T-cell (primary cell): ENCODE data around the gene LDLRAD4. TPM values are rescaled to one million over a fixed set of nuclear protein-coding genes. Genes with fewer than 3 reads are reported as not detected.

ENCODE experiments used
- ATAC-seq, 4 experiments: fragments of 200-7000 bp in 3 of 4; fragments of 150-1000 bp in 1 of 4; cut with Tn5 transposase; replicated peaks in 1 of 4; 1 replicate in 3 of 4; 2 replicates in 1 of 4; pipeline ENCODE4 v1.10.0; 2021; ENCODE audit warnings: moderate library complexity in 3 of 4, mild to moderate bottlenecking in 2 of 4, moderate number of reproducible peaks in 1 of 4
- CTCF ChIA-PET, 2 donors: fragments of 300-600 bp; sonication (Branson Sonifier 250); formaldehyde crosslinking; loops; one replicate each; lab custom pipeline; 2022; ENCODE audit warnings: antibody characterized with exemption in 2 of 2; lab: Charles Lee
- POLR2A ChIA-PET, 2 donors: fragments of 300-600 bp; sonication (Branson Sonifier 250); formaldehyde crosslinking; loops; one replicate each; lab custom pipeline; 2022; ENCODE audit warnings: antibody characterized with exemption in 2 of 2; lab: Charles Lee
- DNase-seq, 35 experiments: peaks; one replicate each; pipeline versions ENCODE4 v3.0.0 to v3.0.0-alpha.2; 2013 to 2023
- H3K27ac ChIP-seq: one replicate; pipeline ENCODE4 v1.5.1; 2013; ENCODE audit warnings: low read length
- H3K27me3 ChIP-seq, 2 experiments: replicated peaks in 1 of 2; 1 replicate in 1 of 2; 2 replicates in 1 of 2; pipeline versions ENCODE4 v1.6.1 to v1.7.0; 2013; ENCODE audit warnings: low read length in 1 of 2, mixed read lengths in 1 of 2; ENCODE audit not compliant: control insufficient read depth in 2 of 2, insufficient read depth in 2 of 2; ENCODE audit errors: extremely low read depth in 1 of 2
- H3K36me3 ChIP-seq, 2 donors: 1 replicate in 1 of 2; 2 replicates in 1 of 2; pipeline versions ENCODE4 v1.6.1 to v1.7.0; 2013; ENCODE audit warnings: low read length in 1 of 2; ENCODE audit not compliant: control insufficient read depth in 2 of 2, insufficient read depth in 1 of 2; ENCODE audit errors: extremely low read depth in 1 of 2
- H3K4me1 ChIP-seq, 2 experiments: 1 replicate in 1 of 2; 2 replicates in 1 of 2; pipeline versions ENCODE4 v1.6.1 to v1.7.0; 2013; ENCODE audit warnings: low read length in 2 of 2, mixed read lengths in 1 of 2; ENCODE audit not compliant: insufficient read depth in 2 of 2, control insufficient read depth in 1 of 2; ENCODE audit errors: extremely low read depth in 1 of 2
- H3K4me3 ChIP-seq, 2 donors: 1 replicate in 1 of 2; 2 replicates in 1 of 2; pipeline versions ENCODE4 v1.5.1 to v1.7.0; 2013; ENCODE audit warnings: mild to moderate bottlenecking in 2 of 2, low read length in 1 of 2, moderate library complexity in 1 of 2; ENCODE audit not compliant: control insufficient read depth in 1 of 2; ENCODE audit errors: extremely low read depth in 1 of 2
- H3K9me3 ChIP-seq: 2 replicates; pipeline ENCODE4 v1.7.0; 2013
- H3K27ac Mint-ChIP-seq, 2 donors: one replicate each; pipeline ENCODE4 v1.8.0; 2020 to 2021; ENCODE audit warnings: mild to moderate bottlenecking in 2 of 2, mixed read lengths in 2 of 2
- H3K27me3 Mint-ChIP-seq, 2 donors: one replicate each; pipeline ENCODE4 v1.8.0; 2021 to 2022; ENCODE audit warnings: mixed read lengths in 2 of 2
- H3K36me3 Mint-ChIP-seq: one replicate; pipeline ENCODE4 v1.8.0; 2021; ENCODE audit warnings: mixed read lengths
- H3K4me1 Mint-ChIP-seq, 3 donors: one replicate each; pipeline ENCODE4 v1.8.0; 2020 to 2022; ENCODE audit warnings: mixed read lengths in 3 of 3, mild to moderate bottlenecking in 1 of 3
- H3K4me3 Mint-ChIP-seq, 3 donors: one replicate each; pipeline ENCODE4 v1.8.0; 2020 to 2022; ENCODE audit warnings: mild to moderate bottlenecking in 3 of 3, mixed read lengths in 3 of 3, moderate library complexity in 3 of 3
- H3K9me3 Mint-ChIP-seq, 3 donors: one replicate each; pipeline ENCODE4 v1.8.0; 2020 to 2022; ENCODE audit warnings: mixed read lengths in 3 of 3
- WGBS: methylation state at CpG from one replicate; pipeline ENCODE4 v1.1.5; 2013; ENCODE audit warnings: missing lambda C conversion rate; ENCODE audit not compliant: insufficient coverage; 5-methylcytosine and 5-hydroxymethylcytosine counted together
- total RNA-seq, 35 experiments: library from RNA in 6 of 35; stranded (reverse) in 6 of 35; fragments of 120-200 nt in 1 of 35; gene quantifications; one replicate each; pipeline versions ENCODE4 v1.2.1 to v1.2.4 and lab custom pipeline; 2013 to 2026

LDLRAD4 gene
- total RNA-seq, 5 donors from 2014 or later (not counting 1 experiment from before 2014, with no cell fraction given) = 57.6 to 80.8 (median 72.4) TPM

DNA sequence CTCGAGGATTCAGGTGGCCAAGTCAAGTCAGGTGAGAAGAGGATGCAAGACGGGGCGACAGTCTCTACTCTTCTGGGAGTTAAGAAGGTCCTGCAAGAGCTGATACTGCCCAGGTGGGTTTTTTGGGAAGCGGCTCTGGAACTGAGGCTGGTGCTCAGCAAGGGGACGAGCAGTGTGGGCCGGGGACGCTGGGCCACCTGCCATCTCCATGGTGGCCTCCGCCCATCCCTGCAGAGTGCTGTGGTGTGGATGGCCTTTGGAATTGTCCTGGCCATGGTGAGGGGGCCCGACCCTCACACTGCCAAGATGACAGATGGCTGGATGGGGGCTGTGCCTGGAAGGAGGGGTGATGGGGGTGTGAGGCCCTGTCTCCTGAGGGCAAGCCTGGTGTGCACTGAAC is 34.2 kb upstream of the LDLRAD4 start:
- WGBS = 82% methylated on average over 9 of the region's 9 CpGs
- H3K36me3 ChIP-seq = no peaks in the 10 kb centered on the region
- Mint-ChIP-seq H3K4me3 (no peak overlapping the region), H3K4me1 (no peaks in the 10 kb centered on the region), H3K27ac (no peak overlapping the region), H3K27me3 (peaks cover 4 to 10% of the 10 kb centered on the region in 2 donors), H3K9me3 (no peaks in the 10 kb centered on the region), H3K36me3 (no peaks in the 10 kb centered on the region)
- POLR2A ChIA-PET = no interaction called here
- CTCF ChIA-PET = no interaction called here
- no peaks in the 10 kb centered on the region for H3K4me1 ChIP-seq
- H3K9me3 ChIP-seq = no peaks in the 10 kb centered on the region
- DNase-seq (no peak), ATAC-seq (no peak)
- peaks cover 0 to 13% of the 10 kb centered on the region in 2 experiments for H3K27me3 ChIP-seq
- no peak overlapping the region for H3K27ac ChIP-seq
- H3K4me3 ChIP-seq = no peak overlapping the region

DNA sequence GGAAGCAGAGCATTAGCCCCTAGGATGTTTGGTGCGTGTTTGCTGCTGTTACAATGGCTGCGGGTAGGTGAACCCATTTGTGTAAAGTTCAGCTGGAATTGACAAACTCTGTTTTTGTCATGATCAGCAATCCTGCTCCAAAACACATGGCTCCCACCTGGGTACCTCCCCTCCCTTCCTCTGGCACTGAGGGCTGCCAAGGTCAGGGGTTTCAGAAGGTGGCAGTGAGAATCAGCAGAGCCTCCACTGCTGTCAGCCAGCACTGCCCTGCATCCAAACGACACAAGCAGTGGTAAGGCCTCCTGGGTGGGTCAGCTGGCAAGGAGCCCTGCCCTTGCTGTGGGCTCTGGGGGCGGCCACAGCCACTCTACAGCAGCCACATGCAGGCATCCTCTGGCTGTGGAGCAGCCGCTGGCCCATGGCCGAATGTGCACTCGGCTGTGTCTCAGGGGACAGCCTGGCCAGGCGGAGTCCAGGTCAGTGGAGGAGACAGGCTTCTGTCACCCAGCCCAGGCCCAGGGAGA is 32.8 kb upstream of the LDLRAD4 start:
- ATAC-seq = no peak
- WGBS = 80% methylated on average over 6 of the region's 8 CpGs
- Mint-ChIP-seq H3K27me3 (peaks cover 4 to 10% of the 10 kb centered on the region in 2 donors), H3K4me1 (no peaks in the 10 kb centered on the region), H3K9me3 (no peaks in the 10 kb centered on the region), H3K36me3 (no peaks in the 10 kb centered on the region), H3K4me3 (no peak overlapping the region), H3K27ac (no peak overlapping the region)
- no peak for DNase-seq
- no peak overlapping the region for H3K27ac ChIP-seq
- H3K4me3 ChIP-seq = no peak overlapping the region
- ChIA-PET POLR2A (no interaction called here), CTCF (interaction anchor here in 1 of 2 donors (0.5 kb wide), 1 partner anchor 534 kb away, joined by 3 read pairs; no protein-coding TSS in a partner anchor)
- H3K9me3 ChIP-seq = no peaks in the 10 kb centered on the region
- H3K4me1 ChIP-seq = no peaks in the 10 kb centered on the region
- H3K36me3 ChIP-seq = no peaks in the 10 kb centered on the region
- peaks cover 0 to 13% of the 10 kb centered on the region in 2 experiments for H3K27me3 ChIP-seq

DNA sequence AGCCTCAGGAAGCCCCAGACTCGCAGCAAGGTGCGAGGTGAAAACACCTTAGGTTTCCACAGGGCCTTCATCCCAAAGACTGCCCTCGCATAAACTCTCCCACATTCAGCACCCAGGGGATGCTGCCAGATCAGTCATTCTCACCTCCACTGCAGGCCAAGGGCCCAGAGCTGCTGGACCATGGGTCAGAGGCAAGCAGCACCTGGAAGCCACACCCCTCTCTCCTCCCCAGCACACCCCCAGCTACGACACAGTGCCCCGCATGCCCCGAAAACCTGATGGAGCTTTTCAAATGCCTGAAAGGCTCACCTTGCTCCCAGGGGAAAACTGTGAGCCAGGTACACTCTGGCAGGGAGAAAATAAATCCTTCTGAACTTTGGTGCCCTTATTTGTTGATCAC is 31.9 kb upstream of the LDLRAD4 start:
- Histone ChIP-seq H3K27ac (no peak overlapping the region), H3K4me3 (no peak overlapping the region), H3K27me3 (peaks cover 0 to 13% of the 10 kb centered on the region in 2 experiments), H3K4me1 (no peaks in the 10 kb centered on the region), H3K9me3 (no peaks in the 10 kb centered on the region), H3K36me3 (no peaks in the 10 kb centered on the region)
- ChIA-PET POLR2A (interaction anchor here in 1 of 2 donors (0.6 kb wide), 1 partner anchor 138 kb away, joined by 3 read pairs; no protein-coding TSS in a partner anchor), CTCF (no interaction called here)
- no peaks in the 10 kb centered on the region for H3K4me1 Mint-ChIP-seq
- no peak overlapping the region for H3K27ac Mint-ChIP-seq
- DNase-seq (no peak), ATAC-seq (no peak)
- H3K9me3 Mint-ChIP-seq = no peaks in the 10 kb centered on the region
- peaks cover 3 to 5% of the 10 kb centered on the region in 2 donors for H3K27me3 Mint-ChIP-seq
- 57% methylated on average over 4 of the region's 6 CpGs for WGBS
- H3K4me3 Mint-ChIP-seq = no peak overlapping the region
- no peaks in the 10 kb centered on the region for H3K36me3 Mint-ChIP-seq

DNA sequence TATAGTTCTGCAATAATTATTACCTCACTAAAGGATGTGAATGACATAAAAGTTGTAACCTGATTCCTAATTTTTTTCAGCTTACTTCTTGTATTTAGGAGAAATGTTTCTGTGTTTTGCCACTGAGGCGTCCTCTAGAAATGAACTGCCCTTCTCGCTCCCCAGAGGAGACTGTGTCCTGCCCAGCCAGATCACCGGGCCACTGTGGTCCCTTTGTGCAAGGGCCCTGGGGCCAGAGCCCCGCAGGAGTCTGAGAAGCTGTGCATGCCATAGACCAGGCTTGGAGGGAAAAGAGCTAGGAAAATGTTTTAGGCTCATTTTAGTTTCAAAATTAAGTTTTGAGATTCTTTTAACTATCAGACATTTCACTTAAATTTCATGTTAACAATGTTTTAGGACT is 31.1 kb upstream of the LDLRAD4 start:
- no peak overlapping the region for H3K27ac ChIP-seq
- no peaks in the 10 kb centered on the region for H3K9me3 Mint-ChIP-seq
- no peaks in the 10 kb centered on the region for H3K4me1 ChIP-seq
- H3K36me3 Mint-ChIP-seq = no peaks in the 10 kb centered on the region
- H3K36me3 ChIP-seq = no peaks in the 10 kb centered on the region
- H3K27ac Mint-ChIP-seq = no peak overlapping the region
- H3K27me3 Mint-ChIP-seq = peaks cover 0 to 1% of the 10 kb centered on the region in 2 donors
- ChIA-PET POLR2A (interaction anchor here in 1 of 2 donors (0.6 kb wide), 2 partner anchors 98 to 137 kb away, joined by 3 read pairs; no protein-coding TSS in a partner anchor), CTCF (no interaction called here)
- no peak for DNase-seq
- H3K27me3 ChIP-seq = peaks cover 0 to 7% of the 10 kb centered on the region in 2 experiments
- ATAC-seq = no peak
- H3K4me3 Mint-ChIP-seq = no peak overlapping the region
- 100% methylated on average over 1 of the region's 4 CpGs for WGBS
- H3K4me1 Mint-ChIP-seq = no peaks in the 10 kb centered on the region
- H3K9me3 ChIP-seq = no peaks in the 10 kb centered on the region
- no peak overlapping the region for H3K4me3 ChIP-seq

DNA sequence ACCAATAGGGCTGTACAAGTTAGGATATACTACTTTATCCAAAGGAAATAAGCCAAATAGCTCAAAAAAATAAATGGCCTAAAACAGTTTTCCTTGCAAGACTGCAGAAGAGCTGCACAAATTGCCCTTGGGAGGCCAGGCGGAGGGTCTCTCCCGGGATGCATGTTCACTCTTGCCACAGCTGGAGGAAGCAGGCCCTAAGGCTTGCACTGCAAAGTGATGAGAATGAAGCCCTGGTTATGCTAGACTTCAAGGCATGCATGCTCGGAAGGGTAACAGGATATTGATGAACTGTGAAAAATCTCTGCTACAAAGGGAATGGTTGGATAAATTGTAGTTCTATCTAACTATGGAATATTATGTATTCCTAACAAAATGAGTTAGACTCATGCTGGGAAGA is 27.5 kb upstream of the LDLRAD4 start:
- H3K9me3 ChIP-seq = no peaks in the 10 kb centered on the region
- POLR2A ChIA-PET = no interaction called here
- 100% methylated on average over 2 of the region's 3 CpGs for WGBS
- H3K27ac Mint-ChIP-seq = no peak overlapping the region
- no peak overlapping the region for H3K27ac ChIP-seq
- ATAC-seq = no peak
- DNase-seq = no peak
- CTCF ChIA-PET = interaction anchor here in 1 of 2 donors (0.6 kb wide), 1 partner anchor 1414 kb away, joined by 3 read pairs; no protein-coding TSS in a partner anchor
- H3K4me1 Mint-ChIP-seq = no peaks in the 10 kb centered on the region
- H3K4me3 Mint-ChIP-seq = no peak overlapping the region
- H3K27me3 Mint-ChIP-seq = peaks cover 0 to 1% of the 10 kb centered on the region in 2 donors
- H3K4me1 ChIP-seq = no peaks in the 10 kb centered on the region
- H3K36me3 Mint-ChIP-seq = no peaks in the 10 kb centered on the region
- no peaks in the 10 kb centered on the region for H3K36me3 ChIP-seq
- H3K27me3 ChIP-seq = no peaks in the 10 kb centered on the region
- H3K4me3 ChIP-seq = no peak overlapping the region
- H3K9me3 Mint-ChIP-seq = no peaks in the 10 kb centered on the region

DNA sequence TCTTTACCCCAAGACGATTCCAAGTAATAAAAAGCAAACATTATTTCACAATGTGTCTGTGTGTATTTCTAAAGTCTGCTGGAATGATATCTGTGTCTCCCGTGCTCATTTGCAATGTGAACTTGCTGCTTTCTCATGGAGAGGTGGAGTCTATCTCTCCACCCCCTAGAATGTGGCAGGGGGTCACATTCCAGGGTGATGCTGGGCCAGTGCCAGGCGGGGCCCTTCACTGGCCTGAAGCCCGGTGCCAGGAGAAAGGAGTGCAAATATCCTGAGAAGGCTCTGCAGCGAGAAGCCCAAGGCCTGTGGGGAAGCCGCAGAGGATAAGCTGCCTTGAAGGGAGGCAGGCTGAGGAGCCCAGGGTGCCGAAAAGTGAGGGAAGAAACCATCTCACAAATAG is 26.8 kb upstream of the LDLRAD4 start:
- POLR2A ChIA-PET = no interaction called here
- Histone ChIP-seq H3K36me3 (no peaks in the 10 kb centered on the region), H3K4me3 (no peak overlapping the region), H3K27ac (no peak overlapping the region), H3K27me3 (no peaks in the 10 kb centered on the region), H3K4me1 (no peaks in the 10 kb centered on the region), H3K9me3 (no peaks in the 10 kb centered on the region)
- ATAC-seq (no peak), DNase-seq (no peak)
- Mint-ChIP-seq H3K9me3 (no peaks in the 10 kb centered on the region), H3K4me1 (no peaks in the 10 kb centered on the region), H3K27ac (no peak overlapping the region), H3K27me3 (peaks cover 1 to 3% of the 10 kb centered on the region in 2 donors), H3K4me3 (no peak overlapping the region), H3K36me3 (no peaks in the 10 kb centered on the region)
- 92% methylated on average over 2 of the region's 7 CpGs for WGBS
- CTCF ChIA-PET = no interaction called here
